KMS-11 (cell line): ENCODE results near the gene CTBP1.

Source experiments
- H2AFZ ChIP-seq: fragments of 200-600 bp; sonication (generic); 2 replicates; pipeline ENCODE4 v1.6.1; 2016; ENCODE audit warnings: antibody characterized with exemption, mixed run types, low read depth
- H3K27ac ChIP-seq: fragments of 200-600 bp; sonication (generic); 2 replicates; pipeline ENCODE4 v1.6.1; 2016; ENCODE audit warnings: mild to moderate bottlenecking, mixed run types
- H3K27me3 ChIP-seq: fragments of 200-600 bp; sonication (generic); 2 replicates; pipeline ENCODE4 v1.6.1; 2017; ENCODE audit warnings: mild to moderate bottlenecking, low read depth, mixed run types, moderate library complexity; ENCODE audit not compliant: insufficient read depth
- H3K36me3 ChIP-seq: fragments of 200-600 bp; sonication (generic); 2 replicates; pipeline ENCODE4 v1.6.1; 2017; ENCODE audit warnings: mild to moderate bottlenecking, mixed run types; ENCODE audit not compliant: insufficient read depth
- H3K4me1 ChIP-seq: fragments of 200-600 bp; sonication (generic); 2 replicates; pipeline ENCODE4 v1.6.1; 2016; ENCODE audit warnings: mild to moderate bottlenecking, low read depth, mixed run types; ENCODE audit not compliant: poor library complexity, severe bottlenecking
- H3K4me2 ChIP-seq: fragments of 200-600 bp; sonication (generic); 2 replicates; pipeline ENCODE4 v1.7.0; 2016; ENCODE audit warnings: mild to moderate bottlenecking, mixed run types
- H3K4me3 ChIP-seq: fragments of 200-600 bp; sonication (generic); IDR thresholded peaks from 2 replicates; pipeline ENCODE4 v1.6.1; 2017; ENCODE audit warnings: low read depth, low read length, mixed read lengths; ENCODE audit not compliant: insufficient read depth
- H3K79me2 ChIP-seq: fragments of 200-600 bp; sonication (generic); 2 replicates; pipeline ENCODE4 v1.6.1; 2016; ENCODE audit warnings: low read depth, mixed run types; ENCODE audit not compliant: insufficient read depth
- H3K9ac ChIP-seq: fragments of 200-600 bp; sonication (generic); 2 replicates; pipeline ENCODE4 v1.6.1; 2016; ENCODE audit warnings: mild to moderate bottlenecking, mixed run types
- H4K20me1 ChIP-seq: fragments of 200-600 bp; sonication (generic); 2 replicates; pipeline ENCODE4 v1.6.1; 2016; ENCODE audit warnings: mild to moderate bottlenecking, mixed run types; ENCODE audit not compliant: insufficient read depth
- TF ChIP-seq, protein P1 (sequence below): fragments of 200-600 bp; sonication (generic); conservative IDR thresholded peaks from 2 replicates; pipeline ENCODE4 v1.6.1; 2017; ENCODE audit warnings: low read depth, mild to moderate bottlenecking, antibody characterized with exemption, low read length, moderate library complexity, mixed read lengths

Gene CTBP1

DNA sequence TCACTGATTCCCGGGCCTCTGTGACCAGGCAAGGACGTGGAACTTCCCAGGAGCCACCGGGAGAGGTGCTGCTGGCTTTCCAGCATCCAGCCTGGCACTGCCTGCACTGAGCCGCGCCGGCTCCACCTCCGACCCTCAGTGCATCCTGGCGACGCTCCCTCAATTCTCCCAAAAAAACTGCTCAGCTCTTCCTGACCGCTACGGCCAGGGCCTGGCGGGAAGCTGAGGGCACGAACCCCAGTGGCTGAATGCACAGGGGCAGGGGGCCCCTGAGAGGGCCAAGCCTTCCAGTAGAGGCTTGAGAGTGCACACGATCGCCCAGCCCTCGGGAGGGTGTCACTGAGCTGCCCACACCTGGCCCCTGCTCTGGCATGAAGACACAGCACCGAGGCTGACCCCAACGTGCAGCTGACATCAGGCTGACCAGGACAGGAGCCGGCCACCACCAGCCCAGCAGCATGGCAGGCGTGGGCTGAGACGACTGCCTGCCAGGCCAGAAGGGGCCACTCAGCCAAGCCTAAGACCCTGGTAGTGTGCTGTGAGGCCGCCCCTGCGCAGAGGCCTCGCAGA is 6.9 kb downstream of the CTBP1 start:
- Histone ChIP-seq H3K79me2 (peaks cover 48% of the 10 kb centered on the region), H3K36me3 (no peaks in the 10 kb centered on the region), H3K4me2 (no peak overlapping the region), H2AFZ (no peak overlapping the region), H3K27me3 (no peaks in the 10 kb centered on the region), H3K9ac (no peak overlapping the region), H3K4me1 (no peaks in the 10 kb centered on the region), H3K4me3 (no peak overlapping the region), H3K27ac (no peak overlapping the region), H4K20me1 (no peaks in the 10 kb centered on the region)
- TF ChIP-seq, protein P1, sequence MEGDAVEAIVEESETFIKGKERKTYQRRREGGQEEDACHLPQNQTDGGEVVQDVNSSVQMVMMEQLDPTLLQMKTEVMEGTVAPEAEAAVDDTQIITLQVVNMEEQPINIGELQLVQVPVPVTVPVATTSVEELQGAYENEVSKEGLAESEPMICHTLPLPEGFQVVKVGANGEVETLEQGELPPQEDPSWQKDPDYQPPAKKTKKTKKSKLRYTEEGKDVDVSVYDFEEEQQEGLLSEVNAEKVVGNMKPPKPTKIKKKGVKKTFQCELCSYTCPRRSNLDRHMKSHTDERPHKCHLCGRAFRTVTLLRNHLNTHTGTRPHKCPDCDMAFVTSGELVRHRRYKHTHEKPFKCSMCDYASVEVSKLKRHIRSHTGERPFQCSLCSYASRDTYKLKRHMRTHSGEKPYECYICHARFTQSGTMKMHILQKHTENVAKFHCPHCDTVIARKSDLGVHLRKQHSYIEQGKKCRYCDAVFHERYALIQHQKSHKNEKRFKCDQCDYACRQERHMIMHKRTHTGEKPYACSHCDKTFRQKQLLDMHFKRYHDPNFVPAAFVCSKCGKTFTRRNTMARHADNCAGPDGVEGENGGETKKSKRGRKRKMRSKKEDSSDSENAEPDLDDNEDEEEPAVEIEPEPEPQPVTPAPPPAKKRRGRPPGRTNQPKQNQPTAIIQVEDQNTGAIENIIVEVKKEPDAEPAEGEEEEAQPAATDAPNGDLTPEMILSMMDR: no peak

DNA sequence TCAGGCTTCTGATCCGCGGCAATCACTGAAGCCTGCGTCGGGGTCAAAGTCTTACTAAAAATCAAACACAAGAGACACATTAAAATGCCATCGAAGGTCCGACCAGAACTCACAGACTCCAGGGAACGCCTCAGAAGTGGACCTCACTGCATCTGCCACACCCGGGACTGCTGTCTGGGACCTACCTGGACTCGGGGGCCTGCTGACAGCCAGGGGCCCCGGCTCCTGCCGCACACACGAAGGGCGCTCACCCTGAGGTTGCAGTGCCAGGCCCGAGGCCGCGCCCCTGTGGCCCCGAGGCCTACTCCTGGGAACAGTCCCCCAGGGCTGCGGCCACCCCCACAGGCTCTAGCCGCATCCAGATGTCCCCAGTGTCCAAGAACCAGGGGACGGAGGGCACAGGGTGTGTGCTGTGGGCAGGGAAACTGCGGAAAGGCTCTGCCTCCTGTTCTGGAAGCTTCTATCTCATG is 7.4 kb downstream of the CTBP1 start:
- TF ChIP-seq, protein P1: no peak
- Histone ChIP-seq H3K4me1 (no peaks in the 10 kb centered on the region), H3K79me2 (peaks cover 43% of the 10 kb centered on the region), H3K36me3 (no peaks in the 10 kb centered on the region), H3K27ac (no peak overlapping the region), H2AFZ (no peak overlapping the region), H4K20me1 (no peaks in the 10 kb centered on the region), H3K27me3 (no peaks in the 10 kb centered on the region), H3K4me3 (no peak overlapping the region), H3K4me2 (no peak overlapping the region), H3K9ac (no peak overlapping the region)

DNA sequence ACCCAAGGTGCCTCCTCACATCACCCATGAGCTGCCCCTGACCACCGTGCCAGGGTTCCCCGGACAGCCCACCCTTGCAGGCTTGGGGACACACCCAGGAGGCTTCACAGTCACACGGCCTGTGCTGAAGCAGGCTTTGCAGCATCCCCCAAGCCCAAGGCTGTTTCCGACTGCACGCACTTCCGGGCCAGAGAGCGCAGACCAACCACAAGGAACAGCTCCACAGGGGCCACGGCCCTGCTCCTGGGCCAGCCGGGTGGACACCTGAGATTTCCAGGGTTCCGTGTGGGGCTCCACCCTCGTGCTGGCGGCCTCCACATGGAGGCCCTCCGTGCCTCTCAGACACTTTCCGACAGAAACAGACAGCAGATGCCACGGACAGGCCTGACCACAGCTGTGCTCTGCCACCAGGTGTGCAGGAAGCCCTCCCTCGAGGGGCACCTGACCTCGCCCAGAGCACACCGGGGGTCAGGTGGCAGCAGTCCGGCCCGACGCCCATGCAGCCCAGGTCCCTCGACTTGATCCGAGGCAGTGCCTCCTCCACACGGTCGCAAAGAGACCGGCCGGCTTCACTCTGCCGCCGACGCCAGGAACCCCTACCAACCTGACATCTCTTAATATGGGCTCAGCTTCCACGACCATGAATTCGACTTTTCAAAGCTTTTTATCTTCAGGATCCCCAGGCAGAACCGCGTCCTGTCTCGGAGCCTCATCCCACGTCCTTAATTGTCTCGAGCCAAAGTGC is 8.0 kb downstream of the CTBP1 start:
- no peaks in the 10 kb centered on the region for H3K36me3 ChIP-seq
- H3K79me2 ChIP-seq: peaks cover 37% of the 10 kb centered on the region
- H4K20me1 ChIP-seq: no peaks in the 10 kb centered on the region
- H3K27ac ChIP-seq: no peak overlapping the region
- no peak overlapping the region for H3K9ac ChIP-seq
- H3K4me3 ChIP-seq: no peak overlapping the region
- TF ChIP-seq, protein P1: no peak
- H3K4me1 ChIP-seq: no peaks in the 10 kb centered on the region
- no peak overlapping the region for H3K4me2 ChIP-seq
- H3K27me3 ChIP-seq: no peaks in the 10 kb centered on the region
- no peak overlapping the region for H2AFZ ChIP-seq

- no peak overlapping the region for H3K27ac ChIP-seq
- no peak overlapping the region for H3K4me3 ChIP-seq
- no peak overlapping the region for H3K4me2 ChIP-seq
- TF ChIP-seq, protein P1: no peak
- H3K79me2 ChIP-seq: peaks cover 29% of the 10 kb centered on the region
- no peak overlapping the region for H3K9ac ChIP-seq
- H2AFZ ChIP-seq: no peak overlapping the region
- no peaks in the 10 kb centered on the region for H4K20me1 ChIP-seq
- H3K4me1 ChIP-seq: no peaks in the 10 kb centered on the region
- no peaks in the 10 kb centered on the region for H3K36me3 ChIP-seq
- no peaks in the 10 kb centered on the region for H3K27me3 ChIP-seq
These were observed 9.0 kb downstream of the CTBP1 start for GRCh38 chr4:1239950-1240307.
